HG03103 (cell line): ENCODE data around the gene KPNA1.

Experiments used
- ATAC-seq: cut with Tn5 transposase; IDR thresholded peaks from one replicate; pipeline ENCODE4 v1.9.1; 2021; ENCODE audit warnings: low read depth; ENCODE audit not compliant: unreplicated experiment

The KPNA1 gene

DNA sequence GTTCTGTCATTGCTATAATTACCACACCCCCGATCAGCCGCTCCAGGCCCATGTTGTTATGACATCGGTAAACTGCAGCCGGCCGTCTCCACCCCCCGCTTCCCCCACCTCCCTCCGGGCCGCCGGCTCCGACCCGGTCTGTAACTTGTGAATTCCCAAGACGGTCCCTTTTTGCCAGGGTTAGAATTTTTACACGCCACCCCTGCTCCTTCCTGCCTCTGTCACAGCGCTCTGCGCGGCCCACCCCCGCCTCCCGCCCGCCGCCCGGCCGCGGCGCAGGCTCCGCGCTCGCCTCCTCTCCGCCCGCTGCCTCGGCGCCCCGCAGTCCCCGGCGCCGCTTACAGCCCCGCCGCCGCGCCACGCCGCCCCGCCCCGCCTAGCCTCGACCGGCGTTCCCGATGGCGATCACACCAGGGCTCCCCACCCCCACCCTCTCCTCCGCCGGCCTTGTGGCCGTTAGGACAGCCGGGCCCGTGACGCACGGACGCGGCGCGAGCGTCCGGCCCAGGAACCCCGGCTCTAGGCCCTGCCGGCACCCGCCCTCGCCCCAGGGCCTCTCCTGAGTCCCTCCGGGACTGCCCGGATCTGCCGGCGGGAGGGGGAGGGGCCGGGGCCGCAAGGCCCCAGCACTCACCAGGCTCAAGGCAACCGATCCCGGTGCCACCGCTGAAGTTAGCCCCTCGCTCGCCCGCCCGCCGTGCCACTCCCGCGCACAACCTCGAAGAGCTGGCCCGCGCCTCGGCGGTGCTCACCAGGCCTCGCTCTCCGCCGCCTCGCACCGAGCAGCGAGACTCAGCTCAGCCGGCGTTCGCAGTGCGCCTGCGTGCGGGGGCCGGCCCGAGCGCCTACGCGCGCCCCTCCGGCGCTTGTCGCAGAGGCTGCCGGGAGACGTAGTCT, at the start of gene KPNA1:
KPNA1 (minus strand) TSS at position 817 of the 897 bp plus-strand sequence. CDS start 18,374 bp downstream, outside the sequence.
- peak; percentile 82 for ATAC-seq

DNA sequence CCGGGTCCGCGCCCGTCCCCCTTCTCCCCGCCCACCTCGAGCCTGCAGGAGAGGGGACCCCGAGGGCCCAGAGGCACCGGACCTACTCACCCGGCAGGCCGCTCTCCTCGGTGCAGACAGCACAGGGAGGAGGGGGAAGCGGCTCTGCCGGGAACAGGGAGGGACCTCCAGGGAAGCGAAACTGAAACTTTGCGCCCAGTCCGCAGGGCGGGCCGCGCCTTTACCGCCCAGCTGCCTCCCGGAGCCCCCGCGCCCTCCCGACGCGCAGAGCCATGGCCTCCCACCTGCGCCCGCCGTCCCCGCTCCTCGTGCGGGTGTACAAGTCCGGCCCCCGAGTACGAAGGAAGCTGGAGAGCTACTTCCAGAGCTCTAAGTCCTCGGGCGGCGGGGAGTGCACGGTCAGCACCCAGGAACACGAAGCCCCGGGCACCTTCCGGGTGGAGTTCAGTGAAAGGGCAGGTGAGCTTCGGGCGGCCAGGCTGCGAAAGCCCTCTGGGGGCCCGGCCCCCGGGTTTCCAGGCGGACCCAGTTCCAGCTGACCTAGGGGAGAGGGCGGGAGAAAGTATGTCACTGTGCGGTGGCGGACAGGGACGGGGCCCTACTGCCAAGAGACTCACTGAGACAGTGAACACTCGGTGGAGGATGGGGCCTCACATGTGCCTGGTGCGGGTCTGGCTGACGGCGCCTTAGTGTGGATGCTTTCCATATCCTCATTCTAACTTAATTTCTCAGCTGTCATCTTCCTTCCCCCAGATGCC, 49.6 kb upstream of the KPNA1 start, which contains the start of the genes DTX3L and PARP9:
DTX3L (plus strand) TSS at position 184 of the 758 bp plus-strand sequence; CDS start at position 273, 89 bp downstream.
PARP9 (minus strand) TSS at position 146 of the 758 bp plus-strand sequence. CDS start 4,680 bp downstream, outside the sequence.
- peak; percentile 69 for ATAC-seq

DNA sequence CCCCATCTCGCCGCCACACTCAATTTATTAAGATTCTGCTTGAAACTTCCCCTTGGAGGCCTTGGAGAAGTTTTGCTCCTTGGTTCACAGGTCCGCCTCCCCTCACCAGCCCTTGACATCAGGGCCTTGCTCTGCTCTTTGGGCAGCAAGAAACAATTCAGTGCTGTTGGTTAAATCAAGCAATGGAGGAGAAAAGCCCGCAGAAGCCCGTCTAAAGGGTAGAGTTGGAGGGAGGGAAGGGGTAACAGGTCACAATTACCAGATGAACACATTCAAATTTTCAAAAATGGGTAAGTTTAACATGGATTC, 48.9 kb upstream of the KPNA1 start:
- ATAC-seq: no peak

- ATAC-seq: no peak
Measured at GRCh38 chr3:122562923-122563716, 48.4 kb upstream of the KPNA1 start.

DNA sequence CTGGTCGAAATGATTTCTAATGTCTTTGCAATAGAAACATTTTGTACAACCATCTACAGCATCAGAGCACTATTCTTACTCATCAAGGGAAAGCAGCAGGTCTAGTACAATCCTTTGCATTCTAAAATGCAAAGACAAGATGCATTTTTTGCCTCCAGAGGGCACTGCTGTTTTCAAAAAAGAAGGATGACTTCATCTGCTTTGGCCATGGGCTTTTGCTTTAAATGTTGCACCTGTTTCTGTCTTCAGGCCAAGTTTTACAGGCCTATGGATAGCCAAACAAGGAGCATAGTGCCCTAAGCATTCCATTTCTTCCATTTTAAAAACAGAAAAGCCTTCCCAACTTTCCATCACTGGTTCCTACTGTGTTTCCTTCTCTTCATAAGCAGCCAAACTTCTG, 45.9 kb upstream of the KPNA1 start:
- no peak for ATAC-seq

- ATAC-seq: no peak
Measured at GRCh38 chr3:122559906-122560305, 45.2 kb upstream of the KPNA1 start.

DNA sequence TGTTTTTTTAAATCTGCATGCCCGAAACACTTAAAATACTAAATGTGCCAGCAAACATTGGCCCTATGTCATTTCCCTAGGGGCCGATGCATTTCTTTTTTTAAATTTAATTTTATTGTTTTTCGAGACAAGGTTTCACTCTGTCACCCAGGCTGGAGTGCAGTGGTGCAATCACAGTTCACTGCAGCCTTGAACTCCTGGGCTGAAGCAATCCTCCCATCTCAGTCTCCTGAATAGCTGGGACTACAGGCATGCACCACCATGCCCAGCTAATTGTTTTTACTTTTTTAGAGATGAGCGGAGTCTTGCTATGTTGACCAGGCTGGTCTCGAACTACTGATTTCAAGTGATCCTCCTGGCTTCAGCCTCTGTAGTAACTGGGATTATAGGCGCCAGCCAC, 43.9 kb upstream of the KPNA1 start:
- no peak for ATAC-seq

DNA sequence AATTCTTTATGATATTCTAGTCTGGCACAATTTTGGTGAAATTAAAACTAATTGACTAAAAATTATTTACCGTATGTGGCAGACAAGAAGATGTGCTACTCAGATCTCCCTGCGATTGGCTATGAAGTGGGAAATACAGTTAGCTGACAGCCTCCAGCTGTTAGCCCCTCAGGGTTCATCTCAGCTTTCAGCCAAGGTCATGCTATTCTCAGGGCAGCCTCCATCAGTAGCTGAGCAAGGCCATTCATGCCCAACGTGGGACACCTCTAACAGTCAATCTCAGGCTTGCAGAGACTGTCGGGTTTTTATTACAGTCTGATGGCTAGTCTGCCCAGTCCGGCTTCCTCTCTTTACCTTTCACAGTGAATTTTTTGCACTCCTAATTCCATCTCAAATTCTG, 42.6 kb upstream of the KPNA1 start:
- ATAC-seq: no peak

DNA sequence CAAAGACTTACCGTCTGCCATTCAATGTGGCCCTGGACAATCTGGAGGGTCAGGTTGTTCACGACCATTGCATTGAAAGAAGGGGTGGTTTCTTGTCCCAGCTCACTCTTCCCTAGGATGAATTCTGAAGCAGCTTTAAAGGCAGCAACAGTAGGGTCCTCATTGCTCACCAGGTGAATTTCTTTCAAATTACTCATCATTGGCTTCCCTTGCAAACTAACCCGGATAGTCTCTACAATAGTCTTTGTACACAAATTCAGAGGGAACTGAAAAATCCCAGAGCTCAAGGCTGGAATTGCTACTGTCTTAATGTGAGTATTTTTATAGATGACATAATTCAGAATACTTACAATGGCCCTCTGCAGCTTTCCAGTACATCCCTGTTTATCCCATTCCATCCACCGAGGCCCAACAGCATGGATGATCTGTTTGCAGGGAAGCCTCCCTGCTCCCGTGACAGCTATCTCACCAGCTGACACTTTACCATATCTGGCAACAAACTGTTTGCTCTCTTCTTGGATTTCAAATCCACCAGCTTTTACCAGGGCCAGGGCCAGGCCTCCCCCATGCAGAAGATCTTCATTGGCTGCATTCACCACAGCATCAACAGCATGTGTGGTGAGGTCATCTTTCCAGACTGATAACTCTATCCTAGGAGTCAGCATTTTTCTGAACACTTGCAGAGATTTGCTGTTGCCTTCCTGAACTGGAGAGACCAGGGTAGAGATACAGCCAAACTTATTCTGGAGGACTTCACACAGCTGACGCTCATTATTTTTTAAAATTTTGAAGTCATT, 40.7 kb upstream of the KPNA1 start:
- ATAC-seq: no peak

- ATAC-seq: no peak
Measured at GRCh38 chr3:122553171-122553570, 38.4 kb upstream of the KPNA1 start.

DNA sequence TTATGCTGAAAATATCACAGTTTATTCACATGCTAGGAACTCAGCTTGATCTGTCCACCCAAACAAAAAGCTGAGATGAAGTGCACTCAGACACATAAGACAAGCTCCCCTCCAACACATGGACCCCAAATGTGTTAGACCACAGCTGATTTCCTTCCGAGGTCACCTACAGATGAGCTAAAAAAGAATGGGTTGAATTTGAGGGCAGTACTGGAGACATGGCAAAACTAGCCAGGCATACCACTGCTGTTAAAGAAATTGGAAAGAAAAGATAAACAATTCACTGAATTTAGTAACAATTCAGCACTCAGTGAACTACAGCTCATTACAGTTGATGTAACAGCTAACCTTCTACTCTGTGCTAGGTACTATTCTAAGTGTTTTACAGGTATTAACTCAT, 33.9 kb upstream of the KPNA1 start:
- ATAC-seq: no peak

DNA sequence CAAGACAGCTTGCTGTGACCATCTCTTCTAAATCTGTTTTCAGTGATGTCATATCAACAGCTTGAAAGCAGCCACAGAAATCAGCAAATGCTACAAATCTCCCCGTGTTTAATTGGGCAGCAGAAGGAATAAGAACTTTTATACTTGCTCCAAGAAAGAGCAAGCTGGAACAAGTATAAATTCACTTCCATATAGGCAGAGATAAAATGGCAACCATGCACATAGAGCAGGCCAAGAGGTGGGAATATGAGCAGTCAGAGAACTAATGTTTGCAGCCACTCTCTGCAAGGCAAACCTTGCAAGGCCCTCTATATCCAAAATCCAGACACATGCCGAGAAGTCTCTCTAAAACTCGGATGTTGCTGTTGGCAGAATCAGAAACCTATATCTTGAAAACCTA, 33.3 kb upstream of the KPNA1 start:
- no peak for ATAC-seq

DNA sequence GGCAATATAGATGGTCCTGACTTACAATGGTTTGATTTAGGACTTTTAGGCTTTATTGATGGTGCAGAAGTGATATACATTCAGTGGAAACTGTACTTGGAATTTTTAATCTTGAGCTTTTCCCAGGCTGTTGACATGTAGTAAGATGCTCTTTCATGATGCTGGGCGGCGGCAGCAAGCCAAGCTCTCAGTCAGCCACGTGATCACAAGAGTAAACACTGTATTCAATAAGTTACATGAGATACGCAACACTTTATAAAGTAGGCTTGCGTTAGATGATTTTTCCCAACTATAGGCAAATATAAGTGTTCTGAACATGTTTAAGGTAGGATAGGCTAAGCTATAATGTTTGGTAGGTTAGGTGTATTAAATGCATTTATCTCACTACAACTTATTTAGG, 31.4 kb upstream of the KPNA1 start:
- no peak for ATAC-seq

DNA sequence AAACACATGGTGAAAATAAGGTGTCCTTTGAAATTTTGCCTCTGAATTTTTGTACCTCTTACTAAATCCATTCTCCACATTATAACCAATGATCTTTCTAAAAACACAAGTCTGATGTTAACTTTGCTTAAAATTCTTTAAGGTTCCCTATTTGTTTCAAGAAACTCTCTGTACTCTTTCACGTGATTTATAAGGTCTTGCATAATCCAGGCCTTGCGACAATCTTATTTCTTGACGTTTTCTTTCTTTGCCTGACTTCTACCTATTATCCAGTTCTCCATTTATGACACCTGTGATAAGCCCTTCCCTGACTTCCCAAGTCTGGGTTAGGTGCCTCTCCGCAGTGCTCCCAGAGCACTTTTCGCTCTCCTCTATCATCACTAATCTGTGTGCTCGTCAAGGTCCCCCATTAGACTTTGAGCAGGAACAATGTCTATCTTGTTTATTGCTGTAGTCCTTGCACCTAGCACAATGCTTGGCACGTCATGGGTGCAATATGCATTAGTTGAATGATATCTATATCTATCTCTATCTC, 24.3 kb upstream of the KPNA1 start:
- no peak for ATAC-seq

- no peak for ATAC-seq
Measured at GRCh38 chr3:122536632-122537001, 21.9 kb upstream of the KPNA1 start.

GRCh38 chr3:122535964-122536631, 21.4 kb upstream of the KPNA1 start:
- ATAC-seq: no peak

GRCh38 chr3:122533931-122534334, 19.2 kb upstream of the KPNA1 start:
- peak; percentile 96 for ATAC-seq

GRCh38 chr3:122533480-122533879, 18.7 kb upstream of the KPNA1 start:
- no peak for ATAC-seq

- no peak for ATAC-seq
Measured at GRCh38 chr3:122530164-122530563, 15.4 kb upstream of the KPNA1 start.
